Keratinocyte (primary cell): ENCODE measurements around the gene INPP5A. TPM values are rescaled to one million over a fixed set of nuclear protein-coding genes. Genes with fewer than 3 reads are reported as not detected.
"Not testable (repeated sequence)": the region's sequence is repeated elsewhere in the genome, so short reads cannot be mapped to it uniquely, and the experiment has no call there.

Experiments used
- DNase-seq: peaks from one replicate; pipeline ENCODE4 v3.0.0-alpha.2; 2011; ENCODE audit warnings: low read depth, missing footprints, low spot score
- FAIRE-seq: peaks from 2 replicates; lab custom pipeline; 2011; peaks lifted over from hg19 to GRCh38; lab: Jason Lieb, UNC
- H2AFZ ChIP-seq: 2 replicates; pipeline ENCODE4 v1.6.0; 2012; ENCODE audit warnings: low read length, control low read depth, inconsistent platforms; ENCODE audit not compliant: control insufficient read depth
- H3K27ac ChIP-seq: 2 replicates; pipeline ENCODE4 v1.5.1; 2011; ENCODE audit warnings: low read length; ENCODE audit not compliant: control insufficient read depth, insufficient read depth
- H3K27me3 ChIP-seq: 3 replicates; pipeline ENCODE4 v1.6.0; 2011; ENCODE audit warnings: low read length; ENCODE audit not compliant: control insufficient read depth, insufficient read depth; ENCODE audit errors: extremely low read depth
- H3K36me3 ChIP-seq, 2 experiments: 2 replicates in 1 of 2; 3 replicates in 1 of 2; pipeline ENCODE4 v1.5.1; 2011; ENCODE audit warnings: low read length in 2 of 2, mild to moderate bottlenecking in 1 of 2; ENCODE audit not compliant: control insufficient read depth in 2 of 2, insufficient read depth in 2 of 2; ENCODE audit errors: extremely low read depth in 1 of 2
- H3K4me1 ChIP-seq: 3 replicates; pipeline ENCODE4 v1.5.1; 2011; ENCODE audit warnings: low read length; ENCODE audit not compliant: control insufficient read depth, insufficient read depth; ENCODE audit errors: extremely low read depth
- H3K4me2 ChIP-seq: 3 replicates; pipeline ENCODE4 v1.6.0; 2011; ENCODE audit warnings: low read depth, low read length; ENCODE audit not compliant: control insufficient read depth, insufficient read depth; ENCODE audit errors: extremely low read depth
- H3K4me3 ChIP-seq, 3 experiments: fragments of 200-600 bp in 1 of 3; sonication (generic) in 1 of 3; 2 replicates in 2 of 3; 3 replicates in 1 of 3; pipeline ENCODE4 v1.5.1; 2011 to 2016; ENCODE audit warnings: low read length in 3 of 3, mild to moderate bottlenecking in 3 of 3, control low read depth in 2 of 3, inconsistent platforms in 1 of 3, low read depth in 1 of 3, mixed read lengths in 1 of 3, mixed run types in 1 of 3, moderate library complexity in 1 of 3; ENCODE audit not compliant: control insufficient read depth in 2 of 3, insufficient read depth in 2 of 3; ENCODE audit errors: extremely low read depth in 1 of 3
- H3K79me2 ChIP-seq: 2 replicates; pipeline ENCODE4 v1.6.0; 2012; ENCODE audit warnings: low read length; ENCODE audit not compliant: control insufficient read depth, insufficient read depth
- H3K9ac ChIP-seq: 3 replicates; pipeline ENCODE4 v1.6.0; 2011; ENCODE audit warnings: low read length; ENCODE audit not compliant: control insufficient read depth, insufficient read depth; ENCODE audit errors: extremely low read depth
- H3K9me1 ChIP-seq: 3 replicates; pipeline ENCODE4 v1.6.0; 2011; ENCODE audit warnings: low read length; ENCODE audit not compliant: control insufficient read depth, insufficient read depth; ENCODE audit errors: extremely low read depth
- H3K9me3 ChIP-seq: 2 replicates; pipeline ENCODE4 v1.5.1; 2012; ENCODE audit warnings: low read depth, low read length; ENCODE audit not compliant: control insufficient read depth
- H4K20me1 ChIP-seq: 3 replicates; pipeline ENCODE4 v1.6.0; 2011; ENCODE audit warnings: low read length; ENCODE audit not compliant: control insufficient read depth, insufficient read depth; ENCODE audit errors: extremely low read depth
- CTCF ChIP-seq, 3 experiments: IDR thresholded peaks in 1 of 3; conservative IDR thresholded peaks in 1 of 3; optimal IDR thresholded peaks in 1 of 3; 2 replicates in 2 of 3; 3 replicates in 1 of 3; pipeline versions ENCODE3 to v1.5.1; 2011; ENCODE audit warnings: low read length in 3 of 3, mild to moderate bottlenecking in 3 of 3, moderate library complexity in 2 of 3, control low read depth in 1 of 3, inconsistent platforms in 1 of 3; ENCODE audit not compliant: insufficient read depth in 2 of 3; ENCODE audit errors: extremely low read depth in 1 of 3
- EZH2 ChIP-seq: IDR thresholded peaks from one replicate; pipeline ENCODE4 v1.6.1; 2012; ENCODE audit warnings: inconsistent platforms, mild to moderate bottlenecking, low read length, moderate library complexity
- dilution Hi-C: fragments of 300-500 bp; cut with MboI; formaldehyde crosslinking; loops from one replicate; pipeline ENCODE4 v1.7.0; 2020; ENCODE audit warnings: low sequenced_read_pairs; ENCODE audit not compliant: extremely low pct_ligation_motif_present
- polyA plus RNA-seq, 5 experiments: library from polyadenylated mRNA; depleted of rRNA in 3 of 5; stranded (reverse) in 3 of 5; stranded (forward) in 1 of 5; unstranded in 1 of 5; fragments of >200 nt; gene quantifications; 1 replicate in 1 of 5; 2 replicates in 3 of 5; 3 replicates in 1 of 5; pipeline versions ENCODE4 v1.2.1 to v1.2.3, GENCODE V29; 2011 to 2012; ENCODE audit warnings: missing spikeins in 2 of 5, low read depth in 1 of 5, low replicate concordance in 1 of 5

INPP5A gene
- polyA plus RNA-seq, 1 donor (not counting 4 experiments of a cell fraction or from before 2014, with no cell fraction given), result 11.2 TPM

DNA sequence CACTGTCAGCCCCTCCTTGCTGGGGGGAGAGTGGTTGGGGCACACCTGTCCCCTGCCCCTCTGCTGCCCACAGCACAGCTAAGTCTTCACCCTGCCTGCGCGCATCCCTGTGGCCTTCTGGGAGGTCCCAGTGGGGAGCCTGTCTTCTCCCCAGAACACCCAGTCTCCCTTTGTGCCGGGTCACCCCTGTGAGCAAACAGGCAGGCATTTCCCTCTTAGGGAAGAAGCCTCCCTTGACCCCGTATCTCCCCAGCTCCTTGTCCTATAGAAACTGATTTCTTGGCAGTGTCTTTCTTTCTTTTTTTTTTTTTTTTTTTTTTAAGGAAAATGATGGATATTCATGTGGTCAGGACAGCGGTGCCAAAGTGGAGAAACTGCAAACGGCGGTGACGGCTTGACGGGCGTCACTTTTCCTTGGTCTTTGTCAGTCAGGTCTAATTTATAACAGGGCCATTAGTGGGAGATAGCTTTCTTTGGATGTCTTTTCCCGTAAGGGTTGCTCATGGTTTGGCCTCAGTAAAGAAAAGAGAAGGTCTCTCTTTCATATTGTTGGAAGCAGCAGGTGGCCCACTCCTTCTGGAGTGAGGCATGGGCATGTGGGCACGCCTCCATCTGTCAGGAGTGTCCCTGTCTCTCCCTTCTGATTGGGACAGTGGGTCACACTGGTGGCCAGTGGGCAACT, 133.1 kb downstream of the INPP5A start:
- no peak overlapping the region for H3K4me3 ChIP-seq
- no peak overlapping the region for H3K4me2 ChIP-seq
- no peaks in the 10 kb centered on the region for H3K79me2 ChIP-seq
- H3K27ac ChIP-seq, result no peak overlapping the region
- peaks cover 11% of the 10 kb centered on the region for H3K4me1 ChIP-seq
- H3K36me3 ChIP-seq, result no peaks in the 10 kb centered on the region
- H4K20me1 ChIP-seq, result no peaks in the 10 kb centered on the region
- no peaks in the 10 kb centered on the region for H3K9me1 ChIP-seq
- no peaks in the 10 kb centered on the region for H3K27me3 ChIP-seq
- H3K9me3 ChIP-seq, result no peaks in the 10 kb centered on the region
- TF ChIP-seq EZH2 (no peak), CTCF (optimal IDR thresholded peaks at IDR 0.05 in 1 of 3, IDR thresholded peaks at IDR 0.05 in 1 of 3, conservative IDR thresholded peaks at IDR 0.05 in 1 of 3; ENCODE audit: extremely low read depth in 1 of 3, insufficient read depth in 2 of 3, low read length in 3 of 3) (no peak)
- H2AFZ ChIP-seq, result no peak overlapping the region
- DNase-seq, result no peak
- dilution Hi-C loops, result no loop called here
- no peak overlapping the region for H3K9ac ChIP-seq
- no peak for FAIRE-seq

DNA sequence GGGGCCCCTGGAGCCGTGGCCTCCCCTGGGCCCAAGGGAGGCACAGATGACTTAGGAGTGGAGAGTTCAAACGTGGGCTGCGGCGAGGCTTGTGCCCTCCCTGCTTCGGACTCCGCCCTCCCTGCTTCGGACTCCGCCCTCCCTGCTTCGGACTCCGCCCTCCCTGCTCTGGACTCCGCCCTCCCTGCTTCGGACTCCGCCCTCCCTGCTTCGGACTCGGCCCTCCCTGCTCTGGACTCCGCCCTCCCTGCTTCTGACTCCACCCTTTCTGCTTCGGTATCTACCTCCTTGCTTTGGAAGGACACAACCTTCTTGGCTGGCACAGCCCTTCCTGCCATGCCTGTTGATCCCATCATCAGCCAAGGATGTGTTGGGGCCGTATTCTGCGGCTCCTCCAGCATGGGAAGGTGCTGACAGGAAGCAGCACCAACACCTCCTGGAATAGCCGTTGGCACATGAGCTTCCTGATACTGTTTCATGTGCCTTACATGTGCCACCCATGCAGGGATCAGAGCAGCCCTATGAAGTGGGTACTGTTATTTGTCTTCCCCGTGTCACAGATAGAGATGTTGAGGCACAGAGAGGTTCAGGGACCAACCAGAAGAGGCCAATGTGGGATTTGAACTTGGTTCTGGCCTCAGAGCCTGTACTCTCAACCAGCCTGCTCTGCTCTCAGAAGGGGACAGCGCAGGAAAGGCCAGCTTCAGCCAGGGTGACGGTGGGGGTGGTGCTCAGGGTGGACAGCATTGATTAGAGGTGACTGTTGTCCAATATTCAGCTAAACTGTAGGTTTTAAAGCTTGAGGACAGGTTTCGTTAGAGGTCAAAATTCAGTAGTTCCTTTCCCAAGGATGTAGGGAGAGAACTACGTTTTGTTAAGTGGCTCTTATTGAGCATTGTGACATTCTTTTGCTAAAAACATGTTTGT, 133.9 kb downstream of the INPP5A start:
- Histone ChIP-seq H3K4me1 (peaks cover 6% of the 10 kb centered on the region), H2AFZ (no peak overlapping the region), H3K9me1 (no peaks in the 10 kb centered on the region), H3K4me3 (no peak overlapping the region), H4K20me1 (no peaks in the 10 kb centered on the region), H3K4me2 (no peak overlapping the region), H3K27ac (no peak overlapping the region), H3K27me3 (no peaks in the 10 kb centered on the region), H3K9me3 (no peaks in the 10 kb centered on the region), H3K79me2 (no peaks in the 10 kb centered on the region), H3K9ac (no peak overlapping the region), H3K36me3 (no peaks in the 10 kb centered on the region)
- DNase-seq (no peak), FAIRE-seq (no peak)
- dilution Hi-C loops, result no loop called here
- no peak for TF ChIP-seq EZH2
- no peak for TF ChIP-seq CTCF (optimal IDR thresholded peaks at IDR 0.05 in 1 of 3, IDR thresholded peaks at IDR 0.05 in 1 of 3, conservative IDR thresholded peaks at IDR 0.05 in 1 of 3; ENCODE audit: extremely low read depth in 1 of 3, insufficient read depth in 2 of 3, low read length in 3 of 3)

DNA sequence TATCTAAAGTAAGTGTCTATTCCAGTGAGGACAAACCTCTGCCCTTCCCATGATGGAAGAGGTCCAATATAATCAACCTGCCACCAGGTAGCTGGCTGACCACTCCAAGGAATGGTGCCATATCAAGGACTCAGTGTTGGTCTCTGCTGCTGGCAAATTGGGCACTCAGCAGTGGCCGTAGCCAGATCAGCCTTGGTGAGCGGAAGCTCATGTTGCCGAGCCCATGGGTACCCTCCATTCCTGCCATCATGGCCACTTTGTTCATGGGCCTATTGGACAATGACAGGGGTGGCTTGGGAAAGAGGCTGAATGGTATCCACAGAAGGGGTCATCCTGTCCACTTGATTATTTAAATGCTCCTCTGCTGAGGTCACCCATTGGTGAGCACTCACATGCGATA, 136.2 kb downstream of the INPP5A start:
- H3K27ac ChIP-seq, H3K79me2 ChIP-seq, H3K9me1 ChIP-seq, H4K20me1 ChIP-seq, H3K9me3 ChIP-seq, FAIRE-seq, H2AFZ ChIP-seq, H3K4me3 ChIP-seq, dilution Hi-C loops, H3K4me2 ChIP-seq, H3K27me3 ChIP-seq, H3K9ac ChIP-seq, DNase-seq, H3K4me1 ChIP-seq, H3K36me3 ChIP-seq: not testable (repeated sequence)
